Measurements from ENCODE around the gene TSHZ2.

Gene TSHZ2

DNA sequence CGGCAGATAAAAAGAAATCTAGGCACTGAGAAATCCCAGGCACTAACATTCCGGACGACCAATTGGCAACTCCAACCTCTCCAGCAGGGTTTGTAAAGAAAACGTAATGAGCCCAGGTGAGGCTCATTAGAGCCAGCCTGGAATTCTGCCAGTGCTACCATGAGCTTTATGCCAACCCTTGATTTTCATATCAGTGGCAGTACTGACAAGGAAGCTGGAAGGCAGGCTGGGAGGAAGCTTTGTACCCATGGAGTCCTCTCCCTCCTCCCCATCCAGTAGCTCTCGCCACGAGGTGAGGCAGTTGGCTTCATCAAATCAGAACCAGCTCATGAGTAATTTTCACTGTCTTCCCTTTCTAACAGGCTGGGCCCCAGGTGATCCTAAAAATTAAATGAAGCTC, 371.3 kb downstream of the TSHZ2 start:
- Histone ChIP-seq H2AFZ (ENCODE audit: low read depth, low read length) (no peak overlapping the region), H3K9me3 (ENCODE audit: insufficient read depth, low read length) (no peaks in the 10 kb centered on the region), H3K79me2 (ENCODE audit: low read length) (no peaks in the 10 kb centered on the region), H4K20me1 (ENCODE audit: insufficient read depth, low read length) (no peaks in the 10 kb centered on the region), H3K4me2 (ENCODE audit: low read length) (no peak overlapping the region), H3K27ac (ENCODE audit: low read length) (no peak overlapping the region), H3K4me1 (ENCODE audit: low read length) (peaks cover 13% of the 10 kb centered on the region), H3K9ac (ENCODE audit: low read length) (no peak overlapping the region), H3K4me3 (ENCODE audit: low read length) (no peak overlapping the region), H3K36me3 (replicated peaks; ENCODE audit: low read depth, low read length) (no peaks in the 10 kb centered on the region), H3K27me3 (ENCODE audit: low read depth, low read length) (0 out of 2 replicates have a peak, but pooled peaks cover 3% of the 10 kb centered on the region)
- no peak for TF ChIP-seq EZH2phosphoT487 (IDR thresholded peaks at IDR 0.05; ENCODE audit: low read depth)
- TF ChIP-seq, protein P1, sequence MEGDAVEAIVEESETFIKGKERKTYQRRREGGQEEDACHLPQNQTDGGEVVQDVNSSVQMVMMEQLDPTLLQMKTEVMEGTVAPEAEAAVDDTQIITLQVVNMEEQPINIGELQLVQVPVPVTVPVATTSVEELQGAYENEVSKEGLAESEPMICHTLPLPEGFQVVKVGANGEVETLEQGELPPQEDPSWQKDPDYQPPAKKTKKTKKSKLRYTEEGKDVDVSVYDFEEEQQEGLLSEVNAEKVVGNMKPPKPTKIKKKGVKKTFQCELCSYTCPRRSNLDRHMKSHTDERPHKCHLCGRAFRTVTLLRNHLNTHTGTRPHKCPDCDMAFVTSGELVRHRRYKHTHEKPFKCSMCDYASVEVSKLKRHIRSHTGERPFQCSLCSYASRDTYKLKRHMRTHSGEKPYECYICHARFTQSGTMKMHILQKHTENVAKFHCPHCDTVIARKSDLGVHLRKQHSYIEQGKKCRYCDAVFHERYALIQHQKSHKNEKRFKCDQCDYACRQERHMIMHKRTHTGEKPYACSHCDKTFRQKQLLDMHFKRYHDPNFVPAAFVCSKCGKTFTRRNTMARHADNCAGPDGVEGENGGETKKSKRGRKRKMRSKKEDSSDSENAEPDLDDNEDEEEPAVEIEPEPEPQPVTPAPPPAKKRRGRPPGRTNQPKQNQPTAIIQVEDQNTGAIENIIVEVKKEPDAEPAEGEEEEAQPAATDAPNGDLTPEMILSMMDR (IDR thresholded peaks at IDR 0.05; ENCODE audit: low read depth, low read length): no peak

DNA sequence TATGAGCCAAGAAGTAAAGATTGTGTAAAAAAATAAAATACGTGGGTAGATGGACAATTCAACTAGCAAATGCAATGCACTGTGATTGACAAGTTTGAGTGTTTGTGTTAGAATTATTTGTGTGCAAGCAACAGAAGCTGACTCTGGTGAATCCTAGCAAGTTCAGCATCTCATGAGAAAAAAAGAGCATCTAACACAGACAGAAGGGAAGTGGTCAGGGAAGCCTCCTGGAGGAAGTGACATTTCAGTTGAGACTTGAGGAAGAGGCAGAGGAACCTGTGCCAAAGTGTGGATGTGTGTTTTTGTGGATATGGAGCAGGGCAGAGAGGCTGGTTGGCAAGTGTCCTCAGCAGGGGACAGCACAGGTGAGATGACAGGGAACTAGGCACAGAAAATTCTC, 372.7 kb downstream of the TSHZ2 start:
- TF ChIP-seq EZH2phosphoT487 (IDR thresholded peaks at IDR 0.05; ENCODE audit: low read depth): no peak
- TF ChIP-seq, protein P1 (IDR thresholded peaks at IDR 0.05; ENCODE audit: low read depth, low read length): no peak

DNA sequence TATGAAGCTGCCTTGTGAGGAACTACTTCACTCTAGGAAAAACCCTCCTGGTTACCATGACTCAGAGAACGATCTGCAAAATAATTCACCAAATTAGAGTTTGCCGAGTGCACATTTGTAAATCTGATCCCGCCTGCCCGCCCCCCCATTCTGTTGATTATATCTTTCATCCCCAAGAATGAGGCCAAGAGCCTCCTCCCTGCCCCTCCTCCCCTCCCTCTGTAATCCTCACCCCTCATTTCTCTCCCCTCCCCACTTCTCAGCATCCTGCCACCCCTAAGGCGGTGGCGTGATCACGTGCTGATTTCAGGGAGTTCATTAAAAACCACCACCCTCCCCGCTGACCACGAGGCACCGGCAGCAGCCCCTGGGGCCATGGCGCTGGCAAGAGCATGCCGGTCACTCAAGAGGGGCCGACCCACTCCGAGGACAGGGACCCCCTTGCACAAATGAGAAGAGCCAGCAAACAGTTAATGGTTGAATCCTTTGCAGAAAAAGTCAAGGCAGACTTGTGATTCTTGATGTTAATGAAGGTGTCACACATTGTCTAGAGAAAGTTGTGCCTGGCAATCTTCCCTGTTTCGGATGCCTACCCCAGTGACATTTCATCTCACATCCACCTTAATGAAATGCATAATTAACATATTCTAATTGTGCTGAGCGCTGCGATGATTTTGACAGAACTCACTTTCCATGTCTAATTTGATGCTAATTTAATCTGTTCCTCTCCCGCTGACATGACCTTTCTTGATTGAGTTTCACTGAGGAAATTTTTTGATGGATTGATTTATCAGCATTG, 373.6 kb downstream of the TSHZ2 start:
- 0 out of 2 replicates have a peak, but pooled peaks cover 5% of the 10 kb centered on the region for H3K9me3 ChIP-seq (ENCODE audit: insufficient read depth, low read length)
- peaks cover 4% of the 10 kb centered on the region for H3K36me3 ChIP-seq (replicated peaks; ENCODE audit: low read depth, low read length)
- 0 out of 2 replicates have a peak overlapping the region, but pooled peaks have one; percentile 6 for H3K4me3 ChIP-seq (ENCODE audit: low read length)
- 0 out of 2 replicates have a peak, but pooled peaks cover 3% of the 10 kb centered on the region for H3K27me3 ChIP-seq (ENCODE audit: low read depth, low read length)
- no peak overlapping the region for H2AFZ ChIP-seq (ENCODE audit: low read depth, low read length)
- H3K27ac ChIP-seq (ENCODE audit: low read length): no peak overlapping the region
- no peak overlapping the region for H3K9ac ChIP-seq (ENCODE audit: low read length)
- no peaks in the 10 kb centered on the region for H3K79me2 ChIP-seq (ENCODE audit: low read length)
- no peak for TF ChIP-seq EZH2phosphoT487 (IDR thresholded peaks at IDR 0.05; ENCODE audit: low read depth)
- TF ChIP-seq, protein P1 (IDR thresholded peaks at IDR 0.05; ENCODE audit: low read depth, low read length): no peak
- H4K20me1 ChIP-seq (ENCODE audit: insufficient read depth, low read length): no peaks in the 10 kb centered on the region
- H3K4me1 ChIP-seq (ENCODE audit: low read length): peaks cover 13% of the 10 kb centered on the region
- H3K4me2 ChIP-seq (ENCODE audit: low read length): peak overlapping the region; percentile 53

More for the DNA sequence above, 372.7 kb downstream of the TSHZ2 start:
- H3K4me2 ChIP-seq (ENCODE audit: low read length): peak overlapping the region; percentile 53
- no peaks in the 10 kb centered on the region for H3K36me3 ChIP-seq (replicated peaks; ENCODE audit: low read depth, low read length)
- 0 out of 2 replicates have a peak, but pooled peaks cover under 1% of the 10 kb centered on the region for H3K9me3 ChIP-seq (ENCODE audit: insufficient read depth, low read length)
- H3K27me3 ChIP-seq (ENCODE audit: low read depth, low read length): 0 out of 2 replicates have a peak, but pooled peaks cover 3% of the 10 kb centered on the region
- H3K4me3 ChIP-seq (ENCODE audit: low read length): 0 out of 2 replicates have a peak overlapping the region, but pooled peaks have one; percentile 6
- peaks cover 13% of the 10 kb centered on the region for H3K4me1 ChIP-seq (ENCODE audit: low read length)
- no peaks in the 10 kb centered on the region for H3K79me2 ChIP-seq (ENCODE audit: low read length)
- H3K27ac ChIP-seq (ENCODE audit: low read length): no peak overlapping the region
- H4K20me1 ChIP-seq (ENCODE audit: insufficient read depth, low read length): no peaks in the 10 kb centered on the region
- no peak overlapping the region for H2AFZ ChIP-seq (ENCODE audit: low read depth, low read length)
- H3K9ac ChIP-seq (ENCODE audit: low read length): no peak overlapping the region

DNA sequence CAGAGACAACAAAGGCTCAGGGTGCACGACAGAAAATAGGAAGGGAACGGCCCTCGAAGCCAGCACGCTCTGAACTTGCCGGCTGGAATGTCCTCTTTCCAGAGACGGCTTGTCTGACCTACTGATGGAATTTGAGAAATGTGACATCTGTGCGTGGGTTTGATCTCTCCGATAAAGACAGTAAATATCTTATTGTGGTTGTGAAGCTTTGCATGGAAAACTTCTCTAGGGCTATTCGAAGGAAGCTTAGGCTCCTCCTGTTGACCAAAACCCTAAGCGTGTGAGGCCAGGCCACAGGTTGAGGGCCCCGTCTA, 374.1 kb downstream of the TSHZ2 start:
- TF ChIP-seq EZH2phosphoT487 (IDR thresholded peaks at IDR 0.05; ENCODE audit: low read depth): no peak
- TF ChIP-seq, protein P1 (IDR thresholded peaks at IDR 0.05; ENCODE audit: low read depth, low read length): no peak
- H3K27me3 ChIP-seq (ENCODE audit: low read depth, low read length): 0 out of 2 replicates have a peak, but pooled peaks cover 3% of the 10 kb centered on the region
- peaks cover 13% of the 10 kb centered on the region for H3K4me1 ChIP-seq (ENCODE audit: low read length)
- peaks cover 6% of the 10 kb centered on the region for H3K36me3 ChIP-seq (replicated peaks; ENCODE audit: low read depth, low read length)
- 0 out of 2 replicates have a peak, but pooled peaks cover 5% of the 10 kb centered on the region for H3K9me3 ChIP-seq (ENCODE audit: insufficient read depth, low read length)
- no peak overlapping the region for H3K27ac ChIP-seq (ENCODE audit: low read length)
- H3K4me2 ChIP-seq (ENCODE audit: low read length): no peak overlapping the region
- no peak overlapping the region for H3K9ac ChIP-seq (ENCODE audit: low read length)
- no peak overlapping the region for H2AFZ ChIP-seq (ENCODE audit: low read depth, low read length)
- no peaks in the 10 kb centered on the region for H3K79me2 ChIP-seq (ENCODE audit: low read length)
- no peak overlapping the region for H3K4me3 ChIP-seq (ENCODE audit: low read length)
- H4K20me1 ChIP-seq (ENCODE audit: insufficient read depth, low read length): no peaks in the 10 kb centered on the region
